HG03175 (cell line): ENCODE results near the gene COPG2.

Source experiments
- ATAC-seq: cut with Tn5 transposase; IDR thresholded peaks from one replicate; pipeline ENCODE4 v1.9.1; 2021; ENCODE audit warnings: mild to moderate bottlenecking, moderate library complexity; ENCODE audit not compliant: unreplicated experiment

The COPG2 gene

GRCh38 chr7:130479716-130480400 lies 188.7 kb downstream of the COPG2 start:
- no peak for ATAC-seq

- no peak for ATAC-seq
These were observed 189.6 kb downstream of the COPG2 start for GRCh38 chr7:130478991-130479390.

GRCh38 chr7:130476297-130477150 lies 192.0 kb downstream of the COPG2 start:
- peak; percentile 74 for ATAC-seq

GRCh38 chr7:130475776-130476175 lies 192.8 kb downstream of the COPG2 start:
- ATAC-seq, result no peak

- no peak for ATAC-seq
These were observed 194.7 kb downstream of the COPG2 start for GRCh38 chr7:130473876-130474275.

- ATAC-seq, result no peak
These were observed 195.3 kb downstream of the COPG2 start for GRCh38 chr7:130473289-130473688.

- no peak for ATAC-seq
These were observed 196.6 kb downstream of the COPG2 start for GRCh38 chr7:130471974-130472373.

GRCh38 chr7:130468612-130469011 lies 199.9 kb downstream of the COPG2 start:
- ATAC-seq, result no peak

GRCh38 chr7:130463553-130464434 lies 204.8 kb downstream of the COPG2 start:
- no peak for ATAC-seq

- no peak for ATAC-seq
These were observed 207.3 kb downstream of the COPG2 start for GRCh38 chr7:130461272-130461671.

- ATAC-seq, result no peak
These were observed 210.3 kb downstream of the COPG2 start for GRCh38 chr7:130458257-130458656.
